GM21360 (cell line): ENCODE measurements around the gene PCA3.
"Not testable (repeated sequence)": the region's sequence is repeated elsewhere in the genome, so short reads cannot be mapped to it uniquely, and the experiment has no call there.

Source experiments
- ATAC-seq: cut with Tn5 transposase; IDR thresholded peaks from one replicate; pipeline ENCODE4 v1.9.1; 2021; ENCODE audit warnings: mild to moderate bottlenecking, moderate library complexity; ENCODE audit not compliant: unreplicated experiment

The PCA3 gene

DNA sequence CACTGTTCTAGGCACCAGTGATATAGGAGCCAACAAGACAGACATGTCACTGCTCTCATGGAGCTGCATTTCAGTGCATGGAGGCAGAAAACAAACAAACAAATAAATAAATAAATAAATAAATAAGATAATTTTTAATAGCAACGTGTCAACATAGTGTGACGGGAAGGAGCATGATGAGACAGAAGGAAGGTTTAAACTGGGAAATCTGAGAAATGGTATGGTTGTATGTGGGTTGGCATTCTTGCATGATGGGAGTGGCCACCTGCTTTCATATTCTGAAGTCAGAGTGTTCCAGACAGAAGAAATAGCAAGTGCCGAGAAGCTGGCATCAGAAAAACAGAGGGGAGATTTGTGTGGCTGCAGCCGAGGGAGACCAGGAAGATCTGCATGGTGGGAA is at the start of gene PCA3:
PCA3 (plus strand) TSS at position 301 of the 400 bp plus-strand sequence.
- ATAC-seq: no peak

- no peak for ATAC-seq
Measured at GRCh38 chr9:76716085-76716672, 48.1 kb upstream of the PCA3 start.

GRCh38 chr9:76717176-76717575 is 47.1 kb upstream of the PCA3 start:
- ATAC-seq: no peak

GRCh38 chr9:76717613-76718012 is 46.6 kb upstream of the PCA3 start:
- no peak for ATAC-seq

GRCh38 chr9:76718166-76718565 is 46.1 kb upstream of the PCA3 start:
- ATAC-seq: no peak

GRCh38 chr9:76720245-76720644 is 44.0 kb upstream of the PCA3 start:
- no peak for ATAC-seq

DNA sequence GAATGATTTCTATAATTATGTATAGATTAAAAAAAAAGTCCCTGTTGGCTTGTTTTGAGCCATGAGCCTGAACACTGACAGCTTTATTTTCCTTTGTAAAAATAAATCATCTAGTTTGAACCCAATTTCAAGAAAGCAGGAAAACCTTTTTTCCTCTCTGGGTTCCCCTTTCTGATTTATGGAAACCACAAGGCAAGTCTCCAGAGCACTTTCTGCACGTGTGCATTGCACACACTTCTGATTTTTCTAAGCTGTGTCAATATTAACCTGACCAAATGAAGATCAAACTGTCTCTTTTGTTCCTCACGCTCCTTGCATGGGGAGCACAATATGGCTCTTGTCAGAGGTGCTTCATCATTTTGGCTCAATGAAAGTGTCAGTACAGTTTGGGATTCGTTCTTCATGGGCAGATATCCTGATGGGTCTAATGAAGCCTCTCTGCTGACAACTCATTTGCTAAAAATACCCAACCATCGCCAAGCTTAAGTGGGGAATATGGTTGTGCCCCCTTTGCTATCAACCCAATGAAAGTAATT is 39.2 kb upstream of the PCA3 start:
- no peak for ATAC-seq

DNA sequence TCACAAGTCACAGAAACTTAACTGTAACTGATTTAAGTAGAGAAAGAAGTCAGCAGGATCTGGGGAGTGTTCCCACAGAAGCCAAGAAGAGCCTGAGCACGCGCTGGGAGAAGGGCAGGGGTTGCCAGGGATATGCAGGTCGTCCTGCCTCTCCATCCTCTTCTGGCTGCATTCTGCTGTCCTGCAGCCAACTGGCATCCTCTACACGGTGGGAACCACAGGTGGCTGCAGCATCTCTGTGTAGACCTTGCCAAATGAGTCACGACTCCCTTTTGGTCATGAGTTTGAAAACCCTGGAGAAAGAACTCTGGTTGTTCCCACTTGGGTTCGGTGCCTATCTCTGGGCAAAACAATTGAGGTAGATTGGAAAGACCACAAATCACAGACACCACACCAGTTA is 38.4 kb upstream of the PCA3 start:
- ATAC-seq: no peak

GRCh38 chr9:76729116-76729515 is 35.1 kb upstream of the PCA3 start:
- ATAC-seq: no peak

DNA sequence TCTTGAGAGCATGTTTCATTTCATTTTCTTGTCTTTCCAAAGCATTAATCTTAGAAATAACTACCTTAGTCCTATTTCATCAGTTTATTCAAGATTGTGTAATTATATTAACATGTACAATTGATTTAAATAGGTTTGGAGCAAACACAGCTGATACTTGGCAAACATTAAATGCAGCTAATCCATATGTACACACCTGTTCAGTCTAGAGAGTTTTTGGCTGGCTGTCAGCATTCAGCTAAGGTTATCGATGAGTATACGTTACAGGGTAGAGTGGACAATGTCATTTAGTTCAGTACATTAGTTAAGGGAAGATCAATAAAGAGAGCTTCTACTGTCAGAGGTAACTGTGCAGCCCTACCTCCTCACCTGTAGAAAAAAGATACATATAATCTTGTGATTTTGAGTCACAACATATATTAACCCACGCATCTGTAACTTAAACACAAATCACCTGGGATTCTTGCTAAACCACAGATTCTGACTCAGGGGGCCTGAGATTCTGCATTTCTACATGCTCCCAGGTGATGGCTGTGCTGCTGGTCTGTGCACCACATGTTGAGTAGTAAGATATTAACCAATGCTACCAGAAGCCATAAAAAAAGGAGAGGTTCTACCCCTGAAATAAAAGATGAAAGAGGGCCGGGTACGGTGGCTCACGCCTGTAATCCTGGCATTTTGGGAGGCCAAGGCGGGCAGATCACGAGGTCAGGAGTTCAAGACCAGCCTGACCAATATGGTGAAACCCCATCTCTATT is 34.1 kb upstream of the PCA3 start:
- no peak for ATAC-seq

- ATAC-seq: no peak
Measured at GRCh38 chr9:76730801-76731200, 33.4 kb upstream of the PCA3 start.

GRCh38 chr9:76732341-76732958 is 31.8 kb upstream of the PCA3 start:
- ATAC-seq: no peak

- ATAC-seq: no peak
Measured at GRCh38 chr9:76733096-76733495, 31.1 kb upstream of the PCA3 start.

GRCh38 chr9:76734716-76735115 is 29.5 kb upstream of the PCA3 start:
- ATAC-seq: no peak

GRCh38 chr9:76737154-76737902 is 26.9 kb upstream of the PCA3 start:
- ATAC-seq: no peak

- no peak for ATAC-seq
Measured at GRCh38 chr9:76738402-76738801, 25.8 kb upstream of the PCA3 start.

- ATAC-seq: no peak
Measured at GRCh38 chr9:76741524-76741923, 22.7 kb upstream of the PCA3 start.

DNA sequence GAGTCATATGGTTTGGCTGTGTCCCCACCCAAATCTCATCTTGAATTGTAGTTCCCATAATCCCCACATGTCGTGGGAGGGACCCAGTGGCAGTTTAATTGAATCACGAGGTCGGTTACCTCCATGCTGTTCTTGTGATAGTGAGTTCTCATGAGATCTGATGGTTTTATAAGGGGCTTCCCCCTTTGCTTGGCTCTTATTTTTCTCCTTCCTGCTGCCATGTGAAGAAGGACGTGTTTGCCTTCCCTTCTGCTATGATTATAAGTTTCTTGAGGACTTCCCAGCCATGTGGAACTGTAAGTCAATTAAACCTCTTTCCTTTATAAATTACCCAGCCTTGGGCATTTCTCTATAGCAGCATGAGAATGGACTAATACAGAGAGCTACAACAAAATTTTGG is 21.3 kb upstream of the PCA3 start:
- not testable (repeated sequence) for ATAC-seq

DNA sequence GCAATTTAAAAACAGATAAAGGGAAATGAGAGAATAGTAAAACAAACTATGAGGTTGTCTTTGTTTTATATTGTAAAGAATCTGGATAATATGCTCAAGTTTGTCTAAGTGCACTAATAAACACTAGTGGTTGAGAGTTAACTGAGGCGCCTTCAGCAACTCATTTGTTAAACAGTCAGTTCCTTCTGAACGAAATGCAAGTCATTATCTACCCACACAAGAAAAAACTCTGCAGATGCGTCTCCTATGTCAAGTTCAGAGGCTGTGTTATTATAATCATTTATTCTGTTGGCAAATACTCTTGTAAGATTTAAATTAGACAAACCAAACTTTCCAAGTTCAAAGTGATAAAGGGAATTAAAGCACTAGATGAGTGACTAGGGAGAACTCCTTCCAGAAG is 20.3 kb upstream of the PCA3 start:
- no peak for ATAC-seq

- peak; percentile 87 for ATAC-seq
Measured at GRCh38 chr9:76744336-76744735, 19.9 kb upstream of the PCA3 start.

- no peak for ATAC-seq
Measured at GRCh38 chr9:76751001-76751400, 13.2 kb upstream of the PCA3 start.
